Measurements from ENCODE around the gene NAT14. TPM values are rescaled to one million over a fixed set of nuclear protein-coding genes. Genes with fewer than 3 reads are reported as not detected.

The NAT14 gene
- total and polyA plus RNA-seq, 2 donors (not counting 3 experiments of a cell fraction or from before 2014, with no cell fraction given), result 39.1 to 44.7 TPM

GRCh38 chr19:55461974-55462626 is 22.9 kb upstream of the NAT14 start:
- H2AFZ ChIP-seq (ENCODE audit: low read depth, low read length), result peak overlapping the region; percentile 61
- no peaks in the 10 kb centered on the region for H3K79me2 ChIP-seq (ENCODE audit: control insufficient read depth, insufficient read depth, low read length)
- peak overlapping the region; percentile 13 to 55 (median 52) for H3K4me3 ChIP-seq (replicated peaks in 1 of 3; ENCODE audit: insufficient read depth in 1 of 3, low read depth in 1 of 3, low read length in 3 of 3)
- H3K27me3 ChIP-seq (ENCODE audit: control insufficient read depth in 2 of 2, insufficient read depth in 2 of 2, low read length in 2 of 2), result no peaks in the 10 kb centered on the region
- no TSS peak for BruUV-seq (replicated peaks)
- DNase-seq (ENCODE audit: low read depth, low spot score) (peak; percentile 57), FAIRE-seq (no peak)
- H3K4me2 ChIP-seq (ENCODE audit: insufficient read depth, low read length), result peak overlapping the region; percentile 84
- dilution Hi-C loops (cut with MboI; ENCODE audit: extremely low pct_ligation_motif_present, low sequenced_read_pairs), result no loop called here
- no peaks in the 10 kb centered on the region for H4K20me1 ChIP-seq (replicated peaks; ENCODE audit: control insufficient read depth, extremely low read depth, insufficient read depth, low read length)
- peaks cover 13% of the 10 kb centered on the region for H3K4me1 ChIP-seq (ENCODE audit: control insufficient read depth, extremely low read depth, insufficient read depth, low read length)
- no peaks in the 10 kb centered on the region for H3K36me3 ChIP-seq (ENCODE audit: control insufficient read depth in 2 of 2, extremely low read depth in 1 of 2, insufficient read depth in 2 of 2, low read length in 2 of 2)
- H3K9me3 ChIP-seq (replicated peaks; ENCODE audit: control insufficient read depth, insufficient read depth, low read length), result no peaks in the 10 kb centered on the region
- intact Hi-C loops (cut with micrococcal nuclease), result loop anchor here (1.0 to 5.0 kb wide), 5 partner anchors 14 to 162 kb away; partner anchors contain the start of genes RPL28, TMEM238, ZNF628 and ZNF784
- CTCF ChIA-PET, result interaction anchor here (0.6 to 1.5 kb wide), 7 partner anchors 9 to 326 kb away, joined by 3 to 21 read pairs (median 4); no protein-coding TSS in a partner anchor
- TF ChIP-seq POLR2A (IDR thresholded peaks at IDR 0.05; ENCODE audit: low read depth, low read length) (peak; percentile 77), FOS (IDR thresholded peaks at IDR 0.05; ENCODE audit: borderline replicate concordance, insufficient read depth, low read length) (no peak), POLR2AphosphoS5 (IDR thresholded peaks at IDR 0.05; ENCODE audit: insufficient read depth, low read depth, low read length) (no peak)
- TF ChIP-seq, protein P1, sequence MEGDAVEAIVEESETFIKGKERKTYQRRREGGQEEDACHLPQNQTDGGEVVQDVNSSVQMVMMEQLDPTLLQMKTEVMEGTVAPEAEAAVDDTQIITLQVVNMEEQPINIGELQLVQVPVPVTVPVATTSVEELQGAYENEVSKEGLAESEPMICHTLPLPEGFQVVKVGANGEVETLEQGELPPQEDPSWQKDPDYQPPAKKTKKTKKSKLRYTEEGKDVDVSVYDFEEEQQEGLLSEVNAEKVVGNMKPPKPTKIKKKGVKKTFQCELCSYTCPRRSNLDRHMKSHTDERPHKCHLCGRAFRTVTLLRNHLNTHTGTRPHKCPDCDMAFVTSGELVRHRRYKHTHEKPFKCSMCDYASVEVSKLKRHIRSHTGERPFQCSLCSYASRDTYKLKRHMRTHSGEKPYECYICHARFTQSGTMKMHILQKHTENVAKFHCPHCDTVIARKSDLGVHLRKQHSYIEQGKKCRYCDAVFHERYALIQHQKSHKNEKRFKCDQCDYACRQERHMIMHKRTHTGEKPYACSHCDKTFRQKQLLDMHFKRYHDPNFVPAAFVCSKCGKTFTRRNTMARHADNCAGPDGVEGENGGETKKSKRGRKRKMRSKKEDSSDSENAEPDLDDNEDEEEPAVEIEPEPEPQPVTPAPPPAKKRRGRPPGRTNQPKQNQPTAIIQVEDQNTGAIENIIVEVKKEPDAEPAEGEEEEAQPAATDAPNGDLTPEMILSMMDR (IDR thresholded peaks at IDR 0.05; ENCODE audit: extremely low read depth in 1 of 2, insufficient read depth in 1 of 2, low read depth in 1 of 2, low read length in 2 of 2), result peak in 1 of 2 donors; percentile 1
- POLR2A ChIA-PET, result interaction anchor here (1.0 to 1.1 kb wide), 3 partner anchors 14 to 54 kb away, joined by 4 to 6 read pairs (median 4); partner anchors contain the start of genes UBE2S and ZNF628
- H3K27ac ChIP-seq (ENCODE audit: insufficient read depth, low read depth, low read length), result peak overlapping the region; percentile 14
- H3K9me1 ChIP-seq (replicated peaks; ENCODE audit: control insufficient read depth, extremely low read depth, insufficient read depth, low read length), result no peaks in the 10 kb centered on the region
- peak overlapping the region; percentile 40 for H3K9ac ChIP-seq (replicated peaks; ENCODE audit: extremely low read depth, insufficient read depth, low read length)
